ENCODE results near the gene ZNF471. TPM values are rescaled to one million over a fixed set of nuclear protein-coding genes. Genes with fewer than 3 reads are reported as not detected.

ZNF471 gene
- total RNA-seq, 2 experiments from 2014 or later: 0.27 to 1.3 TPM

DNA sequence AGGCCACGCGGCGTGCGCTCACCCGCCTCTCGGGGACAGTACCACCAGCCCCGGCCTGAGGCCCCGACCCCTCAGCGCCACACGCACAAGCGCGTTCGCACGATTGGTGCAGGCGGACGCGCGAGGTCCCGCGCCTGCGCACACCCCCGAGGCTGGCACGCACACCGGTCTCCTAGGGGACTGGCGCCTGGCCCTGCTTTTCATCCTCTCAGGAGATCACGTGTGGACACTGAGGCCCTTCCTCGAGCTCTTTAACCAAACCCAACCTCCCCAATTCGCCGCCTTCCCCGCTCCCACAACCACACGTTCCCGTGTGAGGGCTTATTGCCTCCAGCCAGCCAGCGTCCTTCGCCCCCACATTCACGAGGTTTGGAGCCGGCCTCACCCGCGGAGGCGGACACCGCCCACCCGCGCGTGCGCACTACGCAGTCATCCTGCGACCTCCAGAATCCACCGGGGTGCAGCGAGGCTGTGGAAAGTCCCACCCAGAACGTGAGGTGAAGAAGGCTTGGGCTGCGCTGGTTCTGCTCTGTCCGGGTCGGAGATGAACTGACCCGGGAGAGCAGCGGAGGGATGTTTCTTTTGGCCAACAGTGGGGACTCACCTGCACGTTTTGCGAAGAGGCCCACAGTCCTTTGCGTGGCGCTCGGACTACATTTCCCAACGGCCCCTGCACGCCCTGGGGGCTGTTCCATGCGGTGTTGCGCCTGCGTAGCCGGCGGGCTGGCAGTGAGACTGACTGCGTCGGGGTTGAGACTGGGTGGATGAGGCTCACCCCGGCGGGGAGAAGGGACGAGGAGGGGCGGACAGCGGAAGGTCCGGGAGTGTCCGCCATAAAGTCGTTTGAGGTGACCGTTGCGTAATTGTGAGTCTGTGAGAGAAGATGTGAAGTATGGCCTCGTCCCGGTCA, 30.0 kb upstream of the ZNF471 start:
- POLR2A ChIA-PET: interaction anchor here (0.5 kb wide), 1 partner anchor 96 kb away, joined by 3 read pairs; no protein-coding TSS in a partner anchor
- Mint-ChIP-seq H3K36me3 (ENCODE audit: low read depth) (peaks cover 50% of the 10 kb centered on the region), H3K27ac (peak overlapping the region; percentile 94), H3K9me3 (peaks cover 46% of the 10 kb centered on the region), H3K4me3 (peak overlapping the region; percentile 79), H3K4me1 (ENCODE audit: low read depth) (peaks cover 23% of the 10 kb centered on the region), H3K27me3 (peaks cover 10% of the 10 kb centered on the region)
- TF ChIP-seq, protein P1, sequence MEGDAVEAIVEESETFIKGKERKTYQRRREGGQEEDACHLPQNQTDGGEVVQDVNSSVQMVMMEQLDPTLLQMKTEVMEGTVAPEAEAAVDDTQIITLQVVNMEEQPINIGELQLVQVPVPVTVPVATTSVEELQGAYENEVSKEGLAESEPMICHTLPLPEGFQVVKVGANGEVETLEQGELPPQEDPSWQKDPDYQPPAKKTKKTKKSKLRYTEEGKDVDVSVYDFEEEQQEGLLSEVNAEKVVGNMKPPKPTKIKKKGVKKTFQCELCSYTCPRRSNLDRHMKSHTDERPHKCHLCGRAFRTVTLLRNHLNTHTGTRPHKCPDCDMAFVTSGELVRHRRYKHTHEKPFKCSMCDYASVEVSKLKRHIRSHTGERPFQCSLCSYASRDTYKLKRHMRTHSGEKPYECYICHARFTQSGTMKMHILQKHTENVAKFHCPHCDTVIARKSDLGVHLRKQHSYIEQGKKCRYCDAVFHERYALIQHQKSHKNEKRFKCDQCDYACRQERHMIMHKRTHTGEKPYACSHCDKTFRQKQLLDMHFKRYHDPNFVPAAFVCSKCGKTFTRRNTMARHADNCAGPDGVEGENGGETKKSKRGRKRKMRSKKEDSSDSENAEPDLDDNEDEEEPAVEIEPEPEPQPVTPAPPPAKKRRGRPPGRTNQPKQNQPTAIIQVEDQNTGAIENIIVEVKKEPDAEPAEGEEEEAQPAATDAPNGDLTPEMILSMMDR (IDR thresholded peaks at IDR 0.05): no peak
- DNase-seq: peak; percentile 82
- CTCF ChIA-PET: no interaction called here
- intact Hi-C loops (cut with micrococcal nuclease): no loop called here
- peak; percentile 87 for ATAC-seq

DNA sequence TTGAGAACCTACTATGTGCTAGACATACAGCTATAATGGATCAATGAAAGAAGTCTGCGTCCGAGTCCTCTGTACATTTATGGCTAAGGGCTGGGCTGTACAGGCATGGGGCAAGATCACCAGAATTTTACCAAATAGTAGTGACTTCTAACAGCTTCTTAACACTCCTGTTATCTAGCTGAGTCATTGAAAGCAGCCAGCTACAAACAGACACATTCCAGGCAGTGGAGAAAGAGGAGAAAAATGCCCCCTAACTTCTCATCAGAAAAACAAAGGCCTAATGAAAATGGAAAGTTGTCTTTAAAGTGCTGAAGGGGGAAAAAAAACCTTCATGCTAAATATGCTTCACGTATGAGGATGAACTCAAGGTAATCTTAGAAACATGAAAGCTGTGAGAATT, 16.3 kb upstream of the ZNF471 start:
- peaks cover 48% of the 10 kb centered on the region for H3K36me3 Mint-ChIP-seq (ENCODE audit: low read depth)
- no peaks in the 10 kb centered on the region for H3K4me1 Mint-ChIP-seq (ENCODE audit: low read depth)
- ChIA-PET CTCF (no interaction called here), POLR2A (no interaction called here)
- H3K4me3 Mint-ChIP-seq: no peak overlapping the region
- intact Hi-C loops (cut with micrococcal nuclease): no loop called here
- ATAC-seq (no peak), DNase-seq (no peak)
- TF ChIP-seq, protein P1 (IDR thresholded peaks at IDR 0.05): no peak
- peaks cover 56% of the 10 kb centered on the region for H3K9me3 Mint-ChIP-seq
- H3K27me3 Mint-ChIP-seq: no peaks in the 10 kb centered on the region
- no peak overlapping the region for H3K27ac Mint-ChIP-seq

GRCh38 chr19:56504581-56504980, 3.1 kb upstream of the ZNF471 start:
- peaks cover 6% of the 10 kb centered on the region for H3K4me1 Mint-ChIP-seq (ENCODE audit: low read depth)
- POLR2A ChIA-PET: interaction anchor here (0.8 kb wide), 1 partner anchor 49 kb away, joined by 3 read pairs; no protein-coding TSS in a partner anchor
- intact Hi-C loops (cut with micrococcal nuclease): no loop called here
- TF ChIP-seq, protein P1 (IDR thresholded peaks at IDR 0.05): no peak
- H3K4me3 Mint-ChIP-seq: no peak overlapping the region
- ATAC-seq (no peak), DNase-seq (no peak)
- peaks cover 40% of the 10 kb centered on the region for H3K9me3 Mint-ChIP-seq
- peaks cover 2% of the 10 kb centered on the region for H3K27me3 Mint-ChIP-seq
- H3K36me3 Mint-ChIP-seq (ENCODE audit: low read depth): peaks cover 30% of the 10 kb centered on the region
- CTCF ChIA-PET: no interaction called here
- no peak overlapping the region for H3K27ac Mint-ChIP-seq

GRCh38 chr19:56508290-56508778, 679 bp downstream of the ZNF471 start:
- H3K4me1 Mint-ChIP-seq (ENCODE audit: low read depth): peaks cover 6% of the 10 kb centered on the region
- DNase-seq: no peak
- TF ChIP-seq, protein P1 (IDR thresholded peaks at IDR 0.05): no peak
- ChIA-PET POLR2A (no interaction called here), CTCF (interaction anchor here (0.6 kb wide), 1 partner anchor 13 kb away, joined by 4 read pairs; no protein-coding TSS in a partner anchor)
- peaks cover 2% of the 10 kb centered on the region for H3K27me3 Mint-ChIP-seq
- peaks cover 16% of the 10 kb centered on the region for H3K36me3 Mint-ChIP-seq (ENCODE audit: low read depth)
- no peak for ATAC-seq
- no peak overlapping the region for H3K4me3 Mint-ChIP-seq
- no peak overlapping the region for H3K27ac Mint-ChIP-seq
- intact Hi-C loops (cut with micrococcal nuclease): no loop called here
- peaks cover 20% of the 10 kb centered on the region for H3K9me3 Mint-ChIP-seq

All from activated CD8-positive, alpha-beta T cell treated with anti-CD3 and anti-CD28 coated beads for 36 hours (primary cell).